ENCODE data around the gene OTUD5.
"Not testable (repeated sequence)": the region's sequence is repeated elsewhere in the genome, so short reads cannot be mapped to it uniquely, and the experiment has no call there.

Gene OTUD5

DNA sequence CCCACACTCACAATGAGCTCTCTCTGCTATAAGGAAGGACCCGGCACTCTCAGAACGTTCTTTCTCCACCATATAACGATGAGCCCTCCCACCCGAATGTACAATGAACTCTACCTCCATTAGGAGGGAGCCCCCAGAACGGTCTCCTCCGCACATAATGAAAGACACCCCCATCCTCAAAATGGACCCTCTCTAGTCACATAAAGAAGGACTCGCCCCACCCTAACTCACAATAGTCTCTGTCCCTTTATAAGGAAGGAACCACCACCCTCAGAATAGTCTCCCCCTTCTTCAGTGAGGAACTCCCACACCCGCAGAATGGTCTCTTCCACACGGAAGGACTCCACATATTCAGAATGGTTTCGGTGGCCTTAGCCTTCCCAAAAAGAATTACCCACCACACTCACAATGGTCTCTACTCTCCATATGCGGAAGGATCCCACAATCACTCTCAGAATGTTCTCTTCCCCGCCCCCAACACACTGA is 46.4 kb downstream of the OTUD5 start:
- no peak for DNase-seq

DNA sequence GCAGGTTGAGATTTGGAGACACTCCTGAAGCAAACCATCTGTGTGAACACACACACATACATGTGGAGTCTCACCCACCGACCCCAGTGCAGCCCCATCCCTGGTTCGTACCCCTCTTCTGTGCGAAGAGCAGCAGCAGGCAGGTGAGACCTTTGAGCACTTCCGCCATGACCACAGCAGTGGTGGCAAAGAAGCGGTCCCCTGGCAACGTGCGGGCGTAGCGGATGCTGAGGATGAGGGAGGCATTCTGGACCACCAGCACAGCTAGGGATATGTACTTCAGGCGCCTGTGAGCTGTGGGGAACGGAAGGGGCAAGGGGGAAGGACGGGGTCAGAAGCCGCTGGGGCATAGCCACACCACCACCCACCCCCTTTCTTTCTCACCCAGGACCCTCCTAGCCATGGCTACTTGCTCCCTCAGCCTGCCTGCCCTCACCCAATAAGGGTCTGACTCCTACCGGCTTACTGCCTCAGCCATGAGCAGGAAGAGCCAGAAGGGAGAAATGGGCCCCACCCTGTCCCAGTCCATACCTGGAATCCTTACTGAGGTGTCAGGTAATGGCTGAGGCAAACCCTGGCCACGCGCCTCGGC is 47.6 kb downstream of the OTUD5 start:
- no peak for DNase-seq

- no peak for DNase-seq
These were observed 48.8 kb downstream of the OTUD5 start for GRCh38 chrX:48908600-48908999.

DNA sequence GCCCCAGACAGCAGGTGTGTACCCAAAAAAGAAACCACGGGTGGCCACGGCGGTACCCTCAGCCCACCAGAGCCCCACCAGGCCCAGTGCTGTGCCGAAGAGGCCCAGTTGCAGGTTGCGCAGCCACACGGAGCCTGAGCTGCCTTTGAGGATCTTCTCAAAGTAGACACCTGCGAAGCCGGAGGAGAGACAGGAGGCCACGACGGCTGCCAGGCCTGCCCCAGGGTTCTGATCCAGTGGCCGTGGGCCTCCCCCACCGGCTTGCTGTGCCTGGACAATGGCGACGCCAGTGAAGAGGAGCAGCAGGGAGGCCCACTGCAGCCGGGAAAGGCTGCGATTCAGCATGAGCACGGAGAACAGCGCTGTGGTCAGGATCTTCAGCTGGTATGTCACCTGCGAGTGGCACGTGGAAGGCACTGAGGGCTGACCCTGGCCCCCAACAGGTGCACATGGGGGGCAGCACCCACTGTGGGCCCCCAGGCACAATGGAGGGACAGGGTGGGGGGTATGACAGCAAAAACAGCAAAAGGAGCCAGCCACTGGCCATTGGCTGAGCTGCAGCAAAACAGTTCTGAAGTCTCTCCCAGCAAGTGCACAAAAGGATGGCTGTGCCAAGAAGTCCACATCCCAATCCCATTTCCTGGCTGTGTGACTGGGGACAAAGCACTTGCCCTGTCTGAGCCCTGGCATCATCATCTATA is 52.2 kb downstream of the OTUD5 start:
- DNase-seq = no peak

DNA sequence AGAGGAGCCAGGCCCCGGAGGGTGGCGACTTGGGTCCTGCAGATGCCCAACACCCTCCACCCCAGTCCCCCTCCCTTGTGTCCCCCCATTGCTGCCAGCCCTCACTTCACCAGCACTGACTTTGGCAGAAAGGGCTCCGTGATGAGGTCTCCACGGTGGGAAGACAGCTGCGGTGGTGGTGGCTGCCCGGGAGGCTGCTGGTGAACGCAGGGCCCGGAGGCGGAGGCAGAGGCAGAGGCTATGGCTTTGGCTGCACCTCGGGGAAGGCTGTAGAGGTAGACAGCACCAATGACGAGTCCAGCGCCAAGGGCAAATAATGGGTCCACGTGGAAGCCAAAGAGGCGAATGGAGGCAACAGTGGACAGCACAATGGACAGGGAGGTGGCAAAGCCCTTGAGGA is 52.8 kb downstream of the OTUD5 start:
- no peak for DNase-seq

- DNase-seq = no peak
These were observed 53.2 kb downstream of the OTUD5 start for GRCh38 chrX:48904180-48904579.

DNA sequence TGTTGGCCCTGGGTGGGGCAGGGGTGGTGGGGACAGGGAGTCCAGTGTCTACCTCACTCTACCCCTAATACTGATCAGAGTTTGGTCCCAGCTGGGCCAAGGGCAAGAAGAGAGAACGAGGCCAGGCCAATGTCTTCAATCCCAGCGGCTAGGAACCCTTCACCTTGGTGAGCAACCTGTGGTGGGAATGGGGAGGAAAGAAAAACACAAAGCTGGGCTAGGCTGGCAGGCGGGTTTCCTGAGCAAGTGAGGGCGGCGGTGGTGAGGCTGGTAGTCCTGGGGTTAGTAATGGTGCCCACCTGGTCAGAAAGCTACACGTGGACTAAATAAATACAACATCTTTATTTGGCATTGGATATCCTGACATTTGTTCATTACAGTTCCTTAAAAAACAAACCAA is 54.1 kb downstream of the OTUD5 start:
- DNase-seq = no peak

DNA sequence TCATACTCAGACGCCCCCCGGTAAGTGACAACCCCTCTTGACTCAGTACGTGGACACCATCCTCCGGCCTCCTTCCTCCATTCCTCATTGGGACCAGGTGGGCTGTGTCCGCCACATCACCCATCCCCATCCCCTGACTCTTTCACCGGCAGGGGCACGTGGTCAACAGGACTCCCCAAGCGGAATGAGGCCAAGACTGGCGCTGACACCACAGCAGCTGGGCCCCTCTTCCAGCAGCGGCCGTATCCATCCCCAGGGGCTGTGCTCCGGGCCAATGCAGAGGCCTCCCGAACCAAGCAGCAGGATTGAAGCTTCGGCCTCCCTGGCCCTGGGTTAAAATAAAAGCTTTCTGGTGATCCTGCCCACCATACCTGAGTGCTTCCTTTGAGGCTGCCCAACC is 54.6 kb downstream of the OTUD5 start:
- no peak for DNase-seq

DNA sequence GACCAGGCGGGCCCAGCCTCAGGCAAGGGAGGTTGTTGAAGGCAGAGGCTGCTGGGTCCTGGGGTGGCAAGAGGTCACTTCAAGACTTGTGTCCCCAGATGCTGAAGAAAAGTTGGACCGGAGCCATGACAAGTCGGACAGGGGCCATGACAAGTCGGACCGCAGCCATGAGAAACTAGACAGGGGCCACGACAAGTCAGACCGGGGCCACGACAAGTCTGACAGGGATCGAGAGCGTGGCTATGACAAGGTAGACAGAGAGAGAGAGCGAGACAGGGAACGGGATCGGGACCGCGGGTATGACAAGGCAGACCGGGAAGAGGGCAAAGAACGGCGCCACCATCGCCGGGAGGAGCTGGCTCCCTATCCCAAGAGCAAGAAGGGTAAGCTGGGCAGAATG is 55.3 kb downstream of the OTUD5 start:
- DNase-seq = no peak

- no peak for DNase-seq
These were observed 56.3 kb downstream of the OTUD5 start for GRCh38 chrX:48901069-48901468.

GRCh38 chrX:48899078-48899410 is 58.4 kb downstream of the OTUD5 start:
- DNase-seq = no peak

GRCh38 chrX:48897625-48898306 is 59.6 kb downstream of the OTUD5 start, which contains the start of the genes PQBP1 and TIMM17B:
Gene PQBP1 (plus strand): TSS chrX:48897930. CDS start chrX:48898510, 580 bp downstream.
Gene TIMM17B (minus strand): TSS chrX:48897768. CDS start chrX:48897749, 19 bp downstream.
- DNase-seq = peak; percentile 56

GRCh38 chrX:48897157-48897624 is 60.2 kb downstream of the OTUD5 start:
- DNase-seq = peak; percentile 8

GRCh38 chrX:48896611-48897011 is 60.8 kb downstream of the OTUD5 start:
- no peak for DNase-seq

GRCh38 chrX:48894891-48895290 is 62.5 kb downstream of the OTUD5 start:
- no peak for DNase-seq

GRCh38 chrX:48893556-48894348 is 63.7 kb downstream of the OTUD5 start:
- DNase-seq = no peak

DNA sequence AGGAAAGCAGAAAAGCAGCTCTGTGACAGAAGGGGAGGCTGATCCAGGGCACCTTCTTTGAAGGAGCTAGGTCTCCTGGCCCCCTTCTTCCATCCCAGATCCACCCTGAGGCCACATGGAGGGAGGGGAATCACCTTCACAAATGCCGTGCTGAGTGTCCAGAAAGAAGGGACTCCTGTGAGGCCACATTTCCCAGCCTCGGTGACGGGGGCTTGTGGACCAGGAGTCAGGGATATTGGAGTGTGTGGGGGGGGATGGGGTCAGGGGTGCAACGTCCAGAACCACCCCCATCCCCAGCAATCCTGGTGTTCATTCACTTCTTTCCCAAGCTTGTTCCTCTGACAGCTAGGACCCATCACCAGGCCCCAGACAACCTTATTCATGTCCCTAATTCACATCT is 64.5 kb downstream of the OTUD5 start:
- no peak for DNase-seq

- peak; percentile 9 for DNase-seq
These were observed 65.8 kb downstream of the OTUD5 start for GRCh38 chrX:48891402-48892288.

GRCh38 chrX:48890934-48891401 is 66.4 kb downstream of the OTUD5 start:
- no peak for DNase-seq

GRCh38 chrX:48890296-48890925 is 67.0 kb downstream of the OTUD5 start:
- DNase-seq = no peak

DNA sequence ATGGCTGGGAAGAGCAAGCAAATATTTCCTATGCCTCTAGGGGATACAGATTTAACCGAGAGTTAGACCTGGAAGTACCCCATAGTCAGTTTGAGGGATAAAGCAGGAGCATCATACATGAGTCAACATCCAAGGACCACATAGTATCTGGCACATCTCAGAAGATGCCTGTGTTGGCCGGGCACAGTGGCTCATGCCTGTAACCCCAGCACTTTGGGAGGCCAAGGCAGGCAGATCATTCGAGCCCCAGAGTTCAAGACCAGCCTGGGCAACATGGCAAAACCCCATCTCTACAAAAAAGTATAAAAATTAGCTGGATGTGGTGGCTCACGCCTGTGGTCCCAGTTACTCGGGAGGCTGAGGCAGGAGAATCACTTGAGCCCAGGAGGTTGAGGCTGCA is 70.8 kb downstream of the OTUD5 start:
- DNase-seq = not testable (repeated sequence)
